T-helper 2 cell treated with Interferon-gamma antibody and Interleukin-4, amounts not matched to agents 5 μg/mL and 100 μg/mL, for 36 hours (primary cell): Measurements from ENCODE around the gene PARD3.

Experiments used
- DNase-seq: peaks from one replicate; pipeline ENCODE4 v3.0.0; 2021; ENCODE audit warnings: low spot score
- H3K27ac Mint-ChIP-seq: one replicate; pipeline ENCODE4 v1.8.0; 2021; ENCODE audit warnings: mild to moderate bottlenecking, mixed read lengths
- H3K27me3 Mint-ChIP-seq: one replicate; pipeline ENCODE4 v1.8.0; 2021; ENCODE audit warnings: low read depth, mixed read lengths
- H3K36me3 Mint-ChIP-seq: one replicate; pipeline ENCODE4 v1.8.0; 2021; ENCODE audit warnings: low read depth, mixed read lengths
- H3K4me1 Mint-ChIP-seq: one replicate; pipeline ENCODE4 v1.8.0; 2021; ENCODE audit warnings: low read depth, mixed read lengths
- H3K4me3 Mint-ChIP-seq: one replicate; pipeline ENCODE4 v1.8.0; 2022; ENCODE audit warnings: mild to moderate bottlenecking, moderate library complexity, mixed read lengths
- H3K9me3 Mint-ChIP-seq: one replicate; pipeline ENCODE4 v1.8.0; 2021; ENCODE audit warnings: mixed read lengths

Gene PARD3

DNA sequence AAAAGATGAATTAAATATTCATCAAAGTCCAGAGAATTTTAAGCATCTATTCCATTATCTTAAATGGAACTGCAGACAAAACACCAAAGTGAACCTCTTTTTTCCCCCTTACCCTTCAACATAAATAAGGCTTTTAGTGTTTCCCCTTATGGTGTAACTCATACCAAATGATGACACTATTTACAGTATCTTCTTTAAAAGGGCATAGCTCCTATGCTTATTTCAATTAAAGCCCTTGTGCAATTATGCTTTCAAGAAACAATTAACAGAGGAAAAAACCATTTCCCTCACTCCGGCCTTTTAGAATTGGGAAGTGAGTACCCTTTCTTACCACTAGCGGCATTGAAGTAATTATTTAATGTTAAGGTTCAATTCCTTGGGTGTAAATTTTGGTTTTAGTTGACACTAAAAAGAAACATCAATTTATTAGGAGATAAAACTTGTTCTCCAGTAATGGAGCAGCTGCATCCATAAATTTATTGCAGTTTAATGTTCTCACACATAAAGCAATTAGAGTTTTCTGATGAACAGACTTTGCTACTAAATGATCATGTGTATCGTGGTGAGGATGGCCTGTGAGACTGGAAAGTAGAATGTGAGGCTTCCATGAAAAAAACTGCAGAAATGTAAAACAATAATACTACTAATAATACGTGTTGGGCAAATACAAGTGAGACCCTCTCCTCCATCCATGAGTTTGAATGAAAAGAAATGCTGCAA is 661.3 kb downstream of the PARD3 start:
- Mint-ChIP-seq H3K9me3 (no peaks in the 10 kb centered on the region), H3K27me3 (no peaks in the 10 kb centered on the region), H3K4me3 (no peak overlapping the region), H3K4me1 (no peaks in the 10 kb centered on the region), H3K36me3 (no peaks in the 10 kb centered on the region), H3K27ac (no peak overlapping the region)
- DNase-seq: no peak

DNA sequence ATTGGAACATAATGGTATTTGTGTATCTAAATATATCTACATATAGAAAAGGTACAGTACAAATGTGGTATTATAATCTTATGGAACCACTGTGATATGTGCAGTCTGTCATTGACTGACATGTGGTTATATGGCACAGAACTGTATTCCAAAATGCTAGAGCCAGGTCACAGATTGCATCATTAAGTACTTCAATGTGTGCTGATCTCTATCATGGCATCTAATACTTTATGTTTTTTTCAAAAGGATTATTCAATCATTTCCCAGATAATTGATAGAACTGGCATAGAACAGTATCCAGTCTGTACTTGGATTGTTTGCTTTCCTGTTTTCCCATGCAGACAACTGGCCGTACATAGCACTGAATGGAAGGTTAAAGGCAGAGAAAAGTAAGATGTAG is 662.7 kb downstream of the PARD3 start:
- Mint-ChIP-seq H3K27ac (no peak overlapping the region), H3K27me3 (peaks cover 2% of the 10 kb centered on the region), H3K36me3 (no peaks in the 10 kb centered on the region), H3K4me1 (no peaks in the 10 kb centered on the region), H3K4me3 (no peak overlapping the region), H3K9me3 (no peaks in the 10 kb centered on the region)
- DNase-seq: no peak

- H3K4me3 Mint-ChIP-seq: no peak overlapping the region
- no peaks in the 10 kb centered on the region for H3K36me3 Mint-ChIP-seq
- H3K9me3 Mint-ChIP-seq: no peaks in the 10 kb centered on the region
- H3K27ac Mint-ChIP-seq: no peak overlapping the region
- H3K27me3 Mint-ChIP-seq: peaks cover 2% of the 10 kb centered on the region
- no peaks in the 10 kb centered on the region for H3K4me1 Mint-ChIP-seq
- no peak for DNase-seq
Measured at GRCh38 chr10:34151931-34152330, 663.2 kb downstream of the PARD3 start.

DNA sequence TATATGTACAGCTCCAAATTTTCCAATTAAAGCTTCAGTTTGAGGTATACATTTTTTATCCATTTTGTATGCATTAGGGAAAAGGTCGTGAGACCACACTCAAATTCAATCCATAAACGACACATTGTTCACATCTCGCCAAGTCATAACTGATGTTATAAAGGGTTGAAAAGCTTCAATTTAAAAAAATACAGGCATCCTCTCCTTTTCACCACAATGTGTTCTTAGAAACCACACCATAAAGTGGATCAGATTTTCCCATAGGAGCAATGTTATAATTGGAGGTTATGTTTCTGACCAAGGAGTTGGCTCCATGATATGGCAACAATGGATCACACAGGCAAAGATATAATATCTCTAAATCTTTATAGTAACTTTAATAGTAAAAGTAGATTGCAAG is 663.6 kb downstream of the PARD3 start:
- H3K4me1 Mint-ChIP-seq: no peaks in the 10 kb centered on the region
- peaks cover 2% of the 10 kb centered on the region for H3K27me3 Mint-ChIP-seq
- no peak overlapping the region for H3K4me3 Mint-ChIP-seq
- H3K36me3 Mint-ChIP-seq: no peaks in the 10 kb centered on the region
- H3K27ac Mint-ChIP-seq: no peak overlapping the region
- DNase-seq: no peak
- H3K9me3 Mint-ChIP-seq: no peaks in the 10 kb centered on the region

- H3K36me3 Mint-ChIP-seq: no peaks in the 10 kb centered on the region
- H3K4me1 Mint-ChIP-seq: no peaks in the 10 kb centered on the region
- no peak overlapping the region for H3K27ac Mint-ChIP-seq
- H3K4me3 Mint-ChIP-seq: no peak overlapping the region
- H3K9me3 Mint-ChIP-seq: no peaks in the 10 kb centered on the region
- peaks cover 2% of the 10 kb centered on the region for H3K27me3 Mint-ChIP-seq
- no peak for DNase-seq
Measured at GRCh38 chr10:34150103-34150502, 665.0 kb downstream of the PARD3 start.

GRCh38 chr10:34148305-34148657 is 666.8 kb downstream of the PARD3 start:
- Mint-ChIP-seq H3K4me3 (no peak overlapping the region), H3K27me3 (peaks cover 2% of the 10 kb centered on the region), H3K4me1 (no peaks in the 10 kb centered on the region), H3K9me3 (no peaks in the 10 kb centered on the region), H3K27ac (no peak overlapping the region), H3K36me3 (no peaks in the 10 kb centered on the region)
- no peak for DNase-seq

DNA sequence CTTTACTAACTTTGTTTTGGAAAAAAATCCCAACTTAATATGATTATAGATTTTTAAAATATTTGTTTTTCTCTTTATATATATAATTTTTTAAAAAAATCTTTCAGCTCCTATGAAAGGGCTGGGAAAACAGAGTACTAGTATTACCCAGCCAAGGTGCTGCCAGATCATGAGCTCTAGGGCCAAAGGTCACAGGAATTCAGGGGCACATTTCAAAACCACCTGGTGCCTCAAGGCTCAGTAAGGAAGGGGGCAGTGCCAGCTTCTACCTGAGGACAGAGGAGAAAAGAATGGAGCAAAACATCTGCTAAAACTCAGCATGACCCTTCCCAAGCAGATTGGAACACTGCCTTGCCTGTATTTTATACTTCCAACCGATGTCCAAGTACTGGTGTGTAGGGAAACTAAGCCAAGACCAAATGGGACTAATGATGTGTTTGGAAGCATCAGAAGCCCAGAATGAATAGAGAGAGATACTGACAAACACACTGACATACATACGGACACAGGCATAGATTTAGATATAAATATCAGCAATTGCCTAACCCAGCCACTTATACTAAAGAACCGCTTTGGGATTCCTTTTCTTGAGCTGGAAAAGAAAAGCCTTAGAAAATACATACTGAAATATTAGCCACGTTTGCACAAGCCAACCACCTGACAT is 667.3 kb downstream of the PARD3 start:
- Mint-ChIP-seq H3K4me3 (no peak overlapping the region), H3K36me3 (no peaks in the 10 kb centered on the region), H3K4me1 (no peaks in the 10 kb centered on the region), H3K27ac (no peak overlapping the region), H3K9me3 (no peaks in the 10 kb centered on the region), H3K27me3 (peaks cover 2% of the 10 kb centered on the region)
- no peak for DNase-seq

- H3K27me3 Mint-ChIP-seq: peaks cover 2% of the 10 kb centered on the region
- no peaks in the 10 kb centered on the region for H3K4me1 Mint-ChIP-seq
- no peak overlapping the region for H3K4me3 Mint-ChIP-seq
- DNase-seq: no peak
- H3K9me3 Mint-ChIP-seq: no peaks in the 10 kb centered on the region
- H3K27ac Mint-ChIP-seq: no peak overlapping the region
- no peaks in the 10 kb centered on the region for H3K36me3 Mint-ChIP-seq
Measured at GRCh38 chr10:34145715-34146114, 669.4 kb downstream of the PARD3 start.

- DNase-seq: no peak
- no peaks in the 10 kb centered on the region for H3K9me3 Mint-ChIP-seq
- H3K4me3 Mint-ChIP-seq: no peak overlapping the region
- no peaks in the 10 kb centered on the region for H3K4me1 Mint-ChIP-seq
- H3K27ac Mint-ChIP-seq: no peak overlapping the region
- H3K36me3 Mint-ChIP-seq: no peaks in the 10 kb centered on the region
- peaks cover 4% of the 10 kb centered on the region for H3K27me3 Mint-ChIP-seq
Measured at GRCh38 chr10:34143466-34143865, 671.6 kb downstream of the PARD3 start.

DNA sequence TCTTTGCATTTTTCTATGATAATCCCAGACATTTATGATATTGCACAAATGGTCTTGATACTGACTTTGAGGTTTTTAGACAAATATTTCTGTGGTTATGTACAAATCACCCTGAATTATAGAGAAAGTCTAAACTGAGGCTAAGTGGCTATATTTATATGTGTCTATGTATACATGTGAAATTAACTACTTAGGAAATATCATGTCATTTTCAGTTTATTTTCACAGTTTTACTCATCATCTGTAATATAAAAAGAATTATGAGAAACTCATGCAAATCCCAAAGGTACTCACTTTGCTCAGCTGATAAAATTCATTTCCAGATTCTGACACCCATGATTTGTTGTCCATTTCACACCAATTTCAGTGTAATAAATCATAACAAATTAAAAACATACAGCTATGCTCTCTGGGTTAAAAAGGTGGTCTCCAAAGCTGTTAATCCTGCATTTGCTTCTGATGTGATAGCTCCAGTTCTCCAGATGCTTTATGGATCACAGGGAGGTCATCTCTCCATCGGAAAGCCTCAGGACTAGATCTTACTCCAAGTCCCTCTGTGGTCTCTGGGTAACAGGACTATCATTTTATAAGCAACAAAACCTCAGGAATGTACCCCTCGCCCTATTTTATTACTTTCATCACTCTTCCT is 673.9 kb downstream of the PARD3 start:
- H3K27me3 Mint-ChIP-seq: peaks cover 2% of the 10 kb centered on the region
- H3K4me3 Mint-ChIP-seq: no peak overlapping the region
- H3K4me1 Mint-ChIP-seq: no peaks in the 10 kb centered on the region
- no peak for DNase-seq
- no peaks in the 10 kb centered on the region for H3K36me3 Mint-ChIP-seq
- H3K27ac Mint-ChIP-seq: no peak overlapping the region
- H3K9me3 Mint-ChIP-seq: no peaks in the 10 kb centered on the region

GRCh38 chr10:34139559-34139958 is 675.5 kb downstream of the PARD3 start:
- Mint-ChIP-seq H3K9me3 (no peaks in the 10 kb centered on the region), H3K36me3 (no peaks in the 10 kb centered on the region), H3K27me3 (peaks cover 2% of the 10 kb centered on the region), H3K4me3 (no peak overlapping the region), H3K4me1 (no peaks in the 10 kb centered on the region), H3K27ac (no peak overlapping the region)
- DNase-seq: no peak

DNA sequence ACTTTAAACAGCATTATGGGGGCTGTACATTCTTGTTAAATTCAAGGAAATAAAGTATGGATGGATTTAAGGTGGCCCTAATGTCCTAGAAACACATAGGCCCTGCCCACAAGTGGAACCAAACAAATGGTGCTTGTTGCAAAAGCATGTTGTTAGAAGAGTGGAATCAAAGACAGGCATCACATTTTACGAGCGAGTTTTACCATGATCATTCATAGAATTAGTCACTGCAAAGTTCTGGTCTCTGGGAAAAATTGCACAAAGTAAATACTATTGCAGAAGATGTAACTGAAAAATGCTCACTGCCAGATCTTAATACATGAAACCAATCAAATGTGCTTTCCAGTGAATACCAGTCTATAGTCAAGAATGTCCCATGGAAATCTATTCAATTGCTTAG is 677.1 kb downstream of the PARD3 start:
- no peak overlapping the region for H3K27ac Mint-ChIP-seq
- no peak for DNase-seq

GRCh38 chr10:34137201-34137600 is 677.9 kb downstream of the PARD3 start:
- Mint-ChIP-seq H3K4me1 (no peaks in the 10 kb centered on the region), H3K36me3 (no peaks in the 10 kb centered on the region), H3K4me3 (no peak overlapping the region), H3K27ac (no peak overlapping the region), H3K9me3 (no peaks in the 10 kb centered on the region), H3K27me3 (peaks cover 2% of the 10 kb centered on the region)
- no peak for DNase-seq

More for the DNA sequence above, 677.1 kb downstream of the PARD3 start:
- no peaks in the 10 kb centered on the region for H3K9me3 Mint-ChIP-seq
- H3K36me3 Mint-ChIP-seq: no peaks in the 10 kb centered on the region
- H3K4me1 Mint-ChIP-seq: no peaks in the 10 kb centered on the region
- peaks cover 2% of the 10 kb centered on the region for H3K27me3 Mint-ChIP-seq
- H3K4me3 Mint-ChIP-seq: no peak overlapping the region

GRCh38 chr10:34135515-34135914 is 679.6 kb downstream of the PARD3 start:
- Mint-ChIP-seq H3K9me3 (no peaks in the 10 kb centered on the region), H3K4me1 (no peaks in the 10 kb centered on the region), H3K27me3 (peaks cover 2% of the 10 kb centered on the region), H3K27ac (no peak overlapping the region), H3K4me3 (no peak overlapping the region), H3K36me3 (no peaks in the 10 kb centered on the region)
- no peak for DNase-seq
